NCI-H2081 (cell line): ENCODE measurements around the gene FAM174B.

ENCODE experiments used
- DNase-seq, 2 experiments: peaks; one replicate each; lab custom pipeline; 2025; lab: John Stamatoyannopoulos, UW

The FAM174B gene

DNA sequence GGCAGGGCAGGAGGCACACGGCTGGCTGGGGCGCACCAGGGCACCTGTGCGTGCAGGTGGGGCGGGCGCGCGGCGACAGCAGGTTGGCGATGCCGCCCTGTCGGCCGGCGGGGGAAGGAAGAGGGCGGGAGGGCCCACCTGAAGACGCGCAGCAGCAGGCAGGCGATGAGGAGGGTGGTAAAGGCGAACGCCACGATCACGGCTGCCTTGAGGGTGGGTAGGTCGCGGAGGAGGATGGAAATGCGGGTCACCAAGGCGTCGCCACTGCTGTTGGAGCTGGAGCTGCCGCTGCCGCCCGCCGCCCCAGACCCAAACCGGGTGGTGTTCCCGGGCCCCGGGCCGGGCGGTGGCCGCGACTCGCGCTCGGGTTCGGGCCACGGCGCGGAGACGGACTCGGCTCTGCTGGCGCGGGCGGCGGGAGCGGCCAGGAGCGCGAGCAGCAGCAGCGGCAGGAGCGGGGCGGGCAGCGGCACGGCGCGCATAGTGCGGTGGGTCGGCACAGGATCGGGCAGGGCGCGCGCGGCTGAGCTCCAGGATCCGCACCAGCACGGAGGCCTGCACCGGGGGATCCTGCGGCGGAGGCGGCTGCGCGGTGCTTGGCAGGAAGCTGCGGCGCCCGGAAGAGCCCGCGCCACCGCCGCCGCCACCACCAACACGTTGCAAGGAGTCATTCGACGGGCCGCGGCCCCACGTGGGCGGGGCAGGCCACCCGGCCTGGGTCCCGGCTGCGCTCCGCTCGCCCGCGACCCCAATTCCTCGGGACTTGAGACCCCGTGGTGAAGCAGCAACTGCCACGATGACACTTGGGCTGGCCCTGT, at the start of gene FAM174B:
FAM174B (minus strand) TSS at position 598 of the 818 bp plus-strand sequence.
- DNase-seq = peak; percentile 54 to 75

DNA sequence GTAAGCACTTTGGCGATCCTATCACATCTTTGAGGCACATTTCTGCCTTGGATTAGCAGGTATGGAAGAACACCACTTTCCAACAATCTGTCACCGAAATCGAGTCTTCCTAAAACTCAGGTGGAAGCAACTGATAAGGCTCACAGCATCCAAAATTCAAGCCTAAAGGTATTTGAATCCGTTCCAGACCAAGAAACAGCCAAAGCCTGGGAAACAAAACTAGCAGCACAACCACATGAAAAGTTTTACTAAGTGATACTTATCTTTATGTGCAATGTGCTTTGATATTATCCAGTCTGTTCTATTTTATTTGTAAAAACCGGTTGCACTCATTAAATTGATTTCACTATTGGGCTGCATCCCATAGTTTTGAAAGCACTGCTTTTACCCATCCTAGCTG, 40.5 kb upstream of the FAM174B start:
- no peak for DNase-seq

DNA sequence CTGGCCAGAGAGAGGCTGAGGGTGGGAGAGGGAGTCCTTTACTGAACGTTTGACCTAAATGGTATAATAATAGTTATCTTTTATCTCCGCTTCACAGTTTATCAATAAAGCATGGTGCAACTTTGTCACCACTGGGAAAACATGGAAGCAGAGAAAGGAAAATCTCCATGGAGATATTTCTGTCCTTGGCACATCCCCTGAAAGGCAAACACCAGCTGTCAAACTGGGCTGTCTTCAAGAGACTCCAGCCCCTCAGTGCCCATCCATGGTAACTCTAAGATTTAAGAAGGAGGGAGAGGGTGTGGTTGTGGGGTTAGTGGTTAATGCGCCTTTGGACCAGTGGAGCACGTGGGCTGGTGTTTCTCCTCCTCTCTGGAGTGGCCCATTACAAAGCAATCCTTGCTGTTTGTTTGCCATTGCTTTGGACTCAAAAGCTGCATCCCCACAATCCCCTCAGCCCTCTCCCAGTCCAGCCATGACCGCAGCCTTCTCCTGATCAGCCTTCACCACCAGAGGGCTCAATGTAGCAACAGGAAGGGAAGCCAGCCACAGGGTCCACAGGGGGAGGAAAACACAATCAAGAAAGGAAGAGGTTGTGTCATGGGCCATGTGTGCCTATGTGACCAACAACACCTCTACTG, 38.2 kb upstream of the FAM174B start:
- DNase-seq = peak; percentile 33 to 34

DNA sequence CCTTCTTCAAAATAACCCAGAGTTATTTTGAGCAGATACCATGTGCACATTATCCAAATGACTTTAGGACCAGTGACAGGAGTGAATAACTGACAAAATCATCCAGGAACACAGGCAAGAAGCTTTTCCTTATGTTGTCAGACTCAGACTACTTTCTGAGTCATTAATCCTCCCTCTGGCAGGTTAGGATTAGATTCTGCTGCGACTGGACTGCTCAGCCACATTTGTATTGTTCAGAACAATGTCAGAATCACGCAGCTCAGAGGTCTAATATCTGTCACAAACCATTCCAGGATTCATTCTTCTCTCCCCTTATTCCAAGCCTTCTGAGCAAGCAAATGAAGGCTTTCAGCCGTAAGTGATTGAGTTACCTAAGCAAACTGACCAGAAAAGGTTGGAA, 34.8 kb upstream of the FAM174B start:
- DNase-seq = no peak

DNA sequence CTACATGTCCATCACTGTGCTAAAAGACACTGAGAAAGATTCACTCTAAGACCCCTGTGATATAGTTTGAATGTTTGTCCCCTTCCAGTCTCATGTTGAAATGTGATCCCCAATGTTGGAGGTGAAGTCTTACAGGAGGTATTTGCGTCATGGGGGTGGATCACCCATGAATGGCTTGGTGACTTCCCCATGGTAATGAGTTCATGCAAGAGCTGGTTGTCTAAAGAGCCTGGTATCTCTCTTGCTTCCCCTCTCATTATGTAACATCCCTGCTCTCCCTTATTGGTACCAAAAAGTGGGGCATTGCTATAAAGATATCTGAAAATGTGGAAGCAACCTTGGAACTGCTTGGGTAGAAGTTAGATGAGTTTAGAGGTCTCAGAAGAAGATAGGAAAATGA, 32.2 kb upstream of the FAM174B start:
- DNase-seq = no peak

DNA sequence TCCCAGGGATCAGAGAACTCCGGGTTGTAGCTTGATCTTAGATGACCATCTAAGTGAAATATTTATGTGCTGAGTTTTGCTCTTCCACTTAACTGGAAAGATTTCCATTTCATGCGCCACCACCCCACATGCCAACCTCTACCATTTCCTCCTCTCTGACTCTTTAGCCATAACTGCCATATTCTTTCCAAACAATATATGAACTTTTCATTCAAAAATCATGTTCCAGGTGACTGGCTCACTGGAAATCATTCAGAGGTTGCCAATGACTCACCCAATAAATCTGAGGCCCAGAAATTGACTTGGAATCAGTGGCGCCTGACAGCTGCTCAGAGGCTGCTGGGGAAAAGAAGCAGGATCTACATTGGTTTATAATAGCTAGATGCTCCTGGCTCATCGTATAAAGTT, 31.6 kb upstream of the FAM174B start:
- DNase-seq = no peak

DNA sequence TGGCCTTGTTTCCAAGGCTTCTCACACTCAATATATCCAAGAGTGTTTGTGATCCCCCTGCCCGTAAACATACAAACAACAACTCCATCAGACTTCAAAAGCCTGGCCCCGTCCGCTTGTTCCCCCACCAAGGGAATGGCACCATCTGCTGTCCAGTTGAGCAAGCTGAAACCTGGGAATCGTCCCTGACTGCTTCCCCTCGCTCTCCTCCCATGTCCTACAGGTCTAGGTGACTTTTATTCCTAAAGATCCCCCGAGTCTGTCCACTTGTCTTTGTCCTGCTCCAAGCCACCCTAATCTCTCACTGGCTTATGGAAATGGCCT, 27.9 kb upstream of the FAM174B start:
- peak; percentile 69 to 73 for DNase-seq

DNA sequence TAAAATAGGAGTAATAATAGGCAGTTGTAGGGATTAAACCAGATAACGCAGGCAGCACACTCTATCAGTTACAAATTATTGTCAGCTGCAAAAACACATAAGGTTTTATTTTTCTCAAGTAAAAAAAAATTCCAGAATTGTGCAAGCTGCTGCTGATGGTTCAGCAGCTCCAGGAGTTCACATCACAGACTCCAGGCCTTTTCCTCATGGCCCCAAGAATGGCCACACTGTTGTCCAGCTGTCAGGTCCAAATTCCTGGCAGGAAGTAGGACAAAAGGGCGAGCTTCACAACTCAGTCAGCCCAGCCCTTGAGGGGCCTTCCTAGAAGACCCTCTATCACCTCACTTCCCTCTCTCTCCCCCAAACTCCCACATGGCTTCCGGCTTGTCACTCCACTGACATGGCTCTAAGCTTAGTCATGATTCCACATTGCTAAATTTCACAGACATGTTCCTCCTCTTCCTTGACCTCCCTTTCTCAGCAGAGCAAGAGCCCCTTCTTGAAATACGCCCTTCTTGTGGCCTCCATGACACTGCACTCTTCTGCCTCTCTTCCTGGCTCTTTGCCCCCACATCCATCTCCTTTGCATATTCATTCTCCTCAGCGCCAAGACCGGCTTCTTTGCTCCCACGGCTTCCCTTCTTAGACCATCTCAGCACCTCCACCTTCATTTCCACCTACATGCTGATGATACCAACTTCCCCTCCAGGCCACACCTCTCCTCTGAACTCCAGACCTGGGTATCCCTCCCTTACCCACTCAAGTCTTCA, 27.4 kb upstream of the FAM174B start:
- DNase-seq = no peak

DNA sequence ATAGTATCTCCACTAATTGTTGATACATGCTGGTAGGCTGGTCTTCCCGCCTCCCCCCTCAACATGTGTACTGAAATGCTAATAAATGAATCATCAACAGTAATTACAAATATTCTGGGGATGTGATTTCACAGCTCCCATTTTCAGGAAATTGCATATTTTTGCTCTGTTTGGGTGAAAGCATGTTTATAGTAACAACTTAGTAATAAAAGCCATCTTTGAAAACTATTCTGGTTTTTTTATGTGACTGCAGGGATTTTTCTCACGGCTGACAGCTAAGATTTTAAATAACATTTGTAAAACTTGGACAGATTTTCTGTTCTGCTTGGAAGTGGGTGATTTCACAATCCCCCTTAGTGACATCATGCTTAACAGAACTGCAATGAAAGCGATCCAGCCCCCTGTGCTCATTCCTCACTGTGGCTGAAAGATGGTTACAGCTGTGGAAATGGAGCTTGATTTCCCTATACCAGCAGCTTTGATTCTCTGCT, 25.6 kb upstream of the FAM174B start:
- DNase-seq = no peak

DNA sequence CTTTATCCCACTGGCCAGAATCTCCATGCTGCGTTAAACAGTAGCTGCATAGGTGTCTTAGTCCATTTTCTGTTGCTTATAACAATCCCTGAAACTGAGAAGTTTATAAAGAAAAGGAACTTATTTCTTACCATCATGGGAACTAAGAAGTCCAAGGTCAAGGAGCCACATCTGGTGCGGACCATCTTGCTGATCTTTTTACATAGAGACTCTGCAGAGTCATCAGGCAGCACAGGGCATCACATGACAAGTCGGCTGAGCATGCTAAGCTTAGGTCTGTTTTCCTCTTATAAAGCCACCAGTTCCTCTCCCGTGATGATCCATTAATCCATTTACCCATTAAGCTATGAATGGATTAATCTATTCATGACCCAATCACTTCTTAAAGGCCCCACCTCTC, 22.4 kb upstream of the FAM174B start:
- no peak for DNase-seq

DNA sequence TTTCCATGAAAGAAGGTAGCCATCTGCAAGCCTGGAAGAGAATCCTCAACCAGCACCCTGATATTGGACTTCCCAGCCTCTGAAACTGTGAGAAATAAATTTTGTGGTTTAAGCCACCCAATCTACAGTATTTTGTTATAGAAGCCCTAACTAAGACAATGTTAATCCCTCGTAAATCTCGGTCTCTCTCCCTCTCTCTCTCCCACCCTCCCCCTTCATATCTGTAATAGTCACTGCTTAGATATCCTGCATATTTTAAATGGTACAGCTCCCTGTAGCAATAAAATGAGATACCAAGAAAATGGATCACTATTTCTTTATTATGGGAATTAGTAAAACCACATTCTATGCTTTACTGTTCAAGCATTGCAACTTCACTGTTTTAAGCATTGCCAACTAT, 21.0 kb upstream of the FAM174B start:
- no peak for DNase-seq

DNA sequence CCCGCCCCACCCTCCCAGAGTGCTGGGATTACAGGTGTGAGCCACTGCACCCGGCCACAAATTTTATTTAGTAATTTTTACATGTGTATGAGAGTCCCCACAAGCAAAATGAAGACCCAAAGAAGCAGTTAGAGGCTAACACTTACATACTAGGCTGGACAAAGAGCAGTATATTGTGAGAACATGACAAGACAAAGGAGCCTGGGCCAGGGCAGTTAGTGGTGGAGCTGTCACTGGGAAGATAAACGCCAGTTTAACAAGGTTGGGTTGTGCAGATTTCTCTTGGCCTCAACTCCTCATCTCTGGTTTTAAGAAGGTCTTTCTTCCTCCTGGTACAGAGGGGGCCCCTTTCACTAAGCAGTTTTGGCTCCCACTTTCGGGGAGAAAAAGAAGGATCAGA, 19.9 kb upstream of the FAM174B start:
- no peak for DNase-seq

DNA sequence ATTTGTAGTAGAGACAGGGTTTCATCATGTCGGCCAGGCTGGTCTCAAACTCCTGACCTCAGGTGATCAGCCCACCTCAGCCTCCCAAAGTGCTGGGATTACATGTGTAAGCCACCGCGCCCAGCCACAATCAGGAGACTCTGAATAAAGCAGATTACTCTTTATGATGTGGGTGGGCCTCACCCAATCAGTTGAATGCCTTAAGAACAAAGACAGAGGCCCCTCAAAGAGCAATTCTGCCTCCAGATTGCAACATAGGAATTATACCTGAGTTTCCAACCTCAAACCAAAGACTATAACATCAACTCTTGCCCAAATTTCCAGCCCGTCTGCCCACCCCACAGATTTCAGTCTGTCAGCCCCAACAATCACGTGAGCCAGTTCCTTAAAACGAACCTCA, 18.8 kb upstream of the FAM174B start:
- no peak for DNase-seq

DNA sequence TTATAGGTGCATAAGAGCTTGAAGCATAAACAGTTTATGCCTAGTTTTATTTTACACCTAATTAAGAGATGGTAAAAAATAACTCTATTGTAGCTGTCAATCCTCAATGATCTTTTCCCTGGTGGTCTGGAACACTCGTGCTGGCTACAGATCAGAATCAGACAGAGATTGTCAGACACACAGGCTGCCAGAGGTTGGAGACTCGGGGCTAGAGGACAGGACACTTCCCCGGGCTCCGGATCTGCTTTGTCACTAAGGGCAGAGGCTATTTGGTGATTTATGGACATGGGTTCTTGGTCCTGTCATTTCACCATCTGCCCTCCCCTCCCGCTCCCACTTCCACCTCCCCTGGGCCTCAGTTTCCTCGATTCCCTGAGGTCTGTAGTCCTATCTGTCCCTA, 16.5 kb upstream of the FAM174B start:
- DNase-seq = no peak

DNA sequence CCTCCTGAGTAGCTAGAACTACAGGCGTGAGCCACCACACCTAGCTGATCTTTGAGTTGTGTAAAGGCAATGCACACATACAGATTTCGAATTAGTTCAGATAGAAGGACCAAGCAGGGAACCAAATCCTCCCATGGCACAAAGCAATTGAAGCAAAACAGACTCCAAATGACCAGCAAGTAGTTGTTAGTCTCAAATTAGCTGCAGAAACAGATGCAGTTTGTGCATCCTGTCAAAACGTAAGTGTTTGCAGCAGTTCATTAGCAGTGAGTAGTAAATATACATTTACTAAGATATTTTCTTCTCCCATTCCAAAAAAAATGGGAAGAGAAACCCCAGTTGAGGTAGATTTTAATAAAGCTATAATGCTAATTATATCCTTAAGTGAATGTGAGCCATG, 15.8 kb upstream of the FAM174B start:
- no peak for DNase-seq

DNA sequence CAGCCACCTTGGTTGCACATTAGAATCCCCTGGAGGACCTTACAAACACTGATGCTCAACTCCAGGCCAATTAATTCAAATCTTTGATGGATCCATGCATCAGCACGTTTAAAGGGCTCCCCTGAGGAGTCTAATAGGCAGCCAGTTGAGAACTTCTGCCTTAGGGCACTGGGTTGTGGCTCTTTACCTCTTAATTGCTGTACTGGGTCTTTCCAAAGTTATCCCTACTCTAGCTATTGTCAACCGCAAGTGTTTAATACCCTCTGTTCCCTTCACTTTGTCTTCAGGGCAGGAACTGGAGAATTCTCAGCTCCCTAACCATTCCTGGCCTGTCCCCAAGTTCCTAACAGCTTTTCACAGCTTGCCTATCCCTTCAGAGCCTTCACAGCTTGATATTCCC, 15.0 kb upstream of the FAM174B start:
- no peak for DNase-seq

DNA sequence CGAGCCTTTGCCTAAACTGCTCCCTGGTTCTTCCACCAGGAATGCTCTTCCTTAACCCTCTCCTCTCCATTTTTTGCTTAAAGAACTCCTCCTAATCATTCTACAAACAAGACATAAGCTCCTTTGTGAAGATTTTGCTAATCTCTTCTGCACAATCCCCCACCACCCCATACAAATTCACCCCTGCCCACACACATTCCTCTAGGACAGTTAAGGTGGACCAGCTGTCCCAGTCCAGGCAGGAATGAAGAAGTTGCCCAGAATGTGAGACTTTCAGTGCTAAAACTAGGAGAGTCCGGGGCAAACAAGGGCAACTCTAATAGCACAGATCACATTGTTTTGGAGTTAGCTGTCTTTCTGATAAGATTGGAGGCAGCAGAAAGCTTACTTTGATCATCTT, 13.9 kb upstream of the FAM174B start:
- no peak for DNase-seq

DNA sequence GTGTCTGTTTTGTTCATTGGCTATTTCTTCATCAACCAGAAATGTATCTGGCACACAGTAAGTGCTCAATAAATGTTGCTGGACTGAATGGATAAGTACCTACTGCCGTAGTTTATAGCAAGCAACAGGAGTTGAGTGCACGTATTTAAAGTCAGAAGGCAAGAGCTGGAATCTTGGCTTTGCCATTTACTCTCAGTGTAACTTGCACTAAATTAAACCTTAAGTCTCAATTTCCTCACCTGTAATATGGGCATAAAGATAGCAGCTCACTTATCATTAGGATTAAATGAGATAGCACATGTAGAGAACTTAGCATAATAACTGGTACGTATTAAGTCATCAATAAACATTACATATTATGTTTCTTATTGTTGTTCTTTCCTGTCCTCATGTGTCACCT, 13.0 kb upstream of the FAM174B start:
- no peak for DNase-seq

DNA sequence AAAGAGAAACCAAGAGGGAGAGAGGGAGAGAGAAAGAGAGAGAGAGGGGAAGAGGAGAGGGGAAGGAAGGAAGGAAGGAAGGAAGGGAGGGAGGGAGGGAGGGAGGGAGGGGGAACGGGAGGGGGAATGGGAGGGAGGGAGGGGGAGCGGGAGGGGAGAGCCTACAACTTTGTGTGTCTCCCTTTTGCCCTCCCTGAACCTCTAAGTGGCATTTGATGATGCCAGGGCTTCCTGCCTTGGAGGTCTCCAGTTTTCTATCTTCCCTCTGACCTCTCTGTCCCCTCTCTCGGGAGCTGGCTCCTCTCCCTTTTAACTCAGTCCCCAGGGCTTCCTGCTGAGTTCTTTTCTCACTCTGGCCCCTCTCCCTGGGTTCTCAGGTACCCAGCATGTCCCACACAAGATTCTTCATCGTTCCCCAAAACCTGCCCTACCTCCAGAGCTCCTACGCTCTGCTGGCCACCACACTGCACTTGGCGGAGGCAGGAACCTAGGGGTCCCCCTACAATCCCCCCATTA, 12.5 kb upstream of the FAM174B start:
- DNase-seq = no peak

DNA sequence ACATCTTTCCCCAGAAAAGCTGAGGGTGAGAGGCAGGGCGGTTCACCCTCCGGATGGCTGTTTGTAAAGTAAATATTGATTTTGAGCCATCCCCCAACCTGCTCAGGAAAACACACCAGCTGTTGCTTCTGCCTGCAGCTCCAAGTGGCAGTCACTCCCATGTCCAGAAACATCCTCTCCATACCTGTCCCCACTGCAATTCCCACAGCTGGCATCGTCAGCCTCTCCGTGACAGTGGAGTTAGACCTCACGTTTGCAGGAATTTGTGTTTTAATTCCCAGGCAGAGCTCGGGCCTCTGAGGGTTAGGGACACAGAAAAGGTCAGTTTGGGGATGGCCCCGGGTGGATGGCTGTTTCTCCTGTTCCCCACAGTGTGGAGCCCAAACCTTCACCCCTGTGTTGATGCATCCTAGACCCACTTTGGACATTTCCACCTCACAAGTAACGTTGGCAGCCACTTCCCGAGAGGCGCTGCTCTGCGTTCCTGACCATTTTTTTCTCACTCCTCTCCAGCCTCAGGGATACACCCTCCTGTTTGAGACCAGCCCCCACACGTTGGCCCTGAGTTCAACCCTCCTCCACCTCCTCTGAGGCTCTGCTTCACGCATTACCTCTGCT, 11.8 kb upstream of the FAM174B start:
- DNase-seq = peak; percentile 49 to 63

DNA sequence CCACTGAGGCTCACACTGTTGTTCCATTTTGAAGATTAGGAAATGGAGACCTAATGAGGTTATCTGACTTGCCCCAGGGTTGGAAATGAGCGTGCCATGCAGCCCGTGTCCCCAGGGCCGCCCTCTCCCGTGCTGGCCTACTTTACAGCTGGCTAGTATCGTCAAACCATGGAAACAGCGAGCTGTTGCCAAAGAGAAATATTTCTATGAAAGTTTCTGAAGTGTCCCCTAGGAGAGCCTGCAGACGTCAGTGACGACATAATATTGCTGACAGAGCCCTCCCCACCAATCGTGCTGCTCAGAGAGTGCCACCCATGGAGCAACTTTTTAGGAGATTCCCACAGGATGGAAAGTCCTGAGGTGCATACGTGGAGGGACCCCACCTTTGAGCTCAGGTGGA, 11.2 kb upstream of the FAM174B start:
- peak in 1 of 2 experiments; percentile 31 for DNase-seq

DNA sequence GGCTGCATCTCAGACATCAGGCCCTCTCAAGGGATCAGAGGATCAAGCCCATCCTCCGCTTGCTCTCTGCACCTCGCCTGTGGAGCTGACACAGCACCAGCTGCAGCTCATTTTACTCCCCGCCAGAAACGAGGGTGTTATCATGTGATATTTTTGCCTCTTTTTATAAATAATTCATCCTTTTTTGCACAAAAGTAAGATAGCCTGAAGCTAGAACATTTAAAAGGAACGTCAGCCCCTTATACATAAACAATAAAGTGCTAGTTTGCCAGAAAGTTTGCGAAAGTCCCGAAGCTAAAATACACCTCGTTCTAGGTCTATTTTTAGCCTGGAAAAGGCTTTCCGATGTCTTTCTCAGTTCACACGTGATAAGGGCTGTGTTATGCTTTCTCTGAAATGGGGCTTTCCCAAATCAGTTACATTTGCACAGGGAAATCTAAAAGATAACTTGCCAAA, 9.6 kb upstream of the FAM174B start:
- DNase-seq = no peak
